GM12892 (cell line): Measurements from ENCODE around the gene LALBA. TPM values are rescaled to one million over a fixed set of nuclear protein-coding genes. Genes with fewer than 3 reads are reported as not detected.
A peak's percentile ranks its signal among the peaks of the same experiment; 100 is the strongest.

Experiments
- DNase-seq: peaks from one replicate; pipeline ENCODE4 v3.0.0; 2011; ENCODE audit not compliant: insufficient read length
- FAIRE-seq: peaks from 2 replicates; lab custom pipeline; 2011; peaks lifted over from hg19 to GRCh38; lab: Jason Lieb, UNC
- POLR2A ChIP-seq: IDR thresholded peaks from 2 replicates; pipeline ENCODE4 v1.6.1; 2011; ENCODE audit warnings: low read depth, low read length, control low read depth
- POLR2AphosphoS5 ChIP-seq: IDR thresholded peaks from 2 replicates; pipeline ENCODE4 v1.6.1; 2011; ENCODE audit warnings: low read depth, low read length, control low read depth
- TAF1 ChIP-seq: IDR thresholded peaks from 2 replicates; pipeline ENCODE4 v1.6.1; 2011; ENCODE audit warnings: low read depth, mild to moderate bottlenecking, control low read depth, low read length, borderline replicate concordance
- polyA plus RNA-seq: library from polyadenylated mRNA; unstranded; fragments of >200 nt; gene quantifications from one replicate; pipeline ENCODE4 v1.2.1, GENCODE V29; 2012; ENCODE audit warnings: missing spikeins, inconsistent platforms; ENCODE audit not compliant: missing spikeins

The LALBA gene
- polyA plus RNA-seq = not detected

GRCh38 chr12:48569946-48570345, at the start of gene LALBA:
Gene LALBA, minus strand, starts transcription at chr12:48570046. Its CDS starts 26 bp downstream, at chr12:48570020.
- no peak for TF ChIP-seq POLR2A
- no peak for TF ChIP-seq POLR2AphosphoS5
- no peak for TF ChIP-seq TAF1
- FAIRE-seq (no peak), DNase-seq (no peak)

DNA sequence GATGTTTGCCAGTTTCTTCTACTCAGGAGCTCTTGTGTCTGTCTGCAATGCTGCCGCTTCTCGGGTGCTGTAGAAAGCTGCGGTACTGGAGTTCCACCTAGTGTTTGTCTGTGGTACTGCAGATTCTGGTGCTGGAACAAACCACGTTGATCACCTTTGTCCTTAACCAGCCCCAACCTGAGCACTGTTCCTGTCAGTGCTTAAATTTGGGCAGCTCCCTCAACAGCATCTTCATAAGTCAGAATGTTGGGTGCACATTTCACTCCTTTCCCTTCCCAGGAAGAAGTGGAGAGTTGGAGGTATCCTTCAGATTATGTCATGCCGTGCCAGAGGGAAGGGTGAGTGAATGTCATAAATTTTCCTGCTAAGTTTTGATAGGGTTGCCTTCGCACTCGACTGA, 48.7 kb upstream of the LALBA start:
- TF ChIP-seq POLR2AphosphoS5 (no peak), POLR2A (no peak), TAF1 (no peak)
- DNase-seq = peak; percentile 33
- FAIRE-seq = peak; percentile 90

- TF ChIP-seq POLR2AphosphoS5 (no peak), POLR2A (no peak)
- no peak for FAIRE-seq
Observed at GRCh38 chr12:48615681-48616080, 45.8 kb upstream of the LALBA start.

DNA sequence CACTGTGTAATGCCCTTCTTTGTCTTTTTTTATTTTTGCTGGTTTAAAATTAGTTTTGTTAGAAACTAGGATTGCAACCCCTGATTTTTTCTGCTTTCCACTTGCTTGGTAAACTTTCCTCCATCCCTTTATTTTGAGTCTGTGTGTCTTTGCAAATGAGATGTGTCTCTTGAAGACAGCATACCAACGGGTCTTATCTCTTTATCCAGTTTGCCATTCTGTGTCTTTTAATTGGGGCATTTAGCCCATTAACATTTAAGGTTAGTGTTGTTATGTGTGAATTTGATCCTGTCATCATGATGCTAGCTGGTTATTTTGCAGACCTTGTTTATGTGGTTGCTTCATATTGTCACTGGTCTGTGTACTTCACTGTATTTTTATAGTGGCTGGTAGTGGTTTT, 43.5 kb upstream of the LALBA start:
- no peak for FAIRE-seq
- TF ChIP-seq TAF1 (no peak), POLR2AphosphoS5 (no peak), POLR2A (no peak)
- no peak for DNase-seq

More at GRCh38 chr12:48615681-48616080, 45.8 kb upstream of the LALBA start:
- DNase-seq = no peak

GRCh38 chr12:48602192-48602989, 32.5 kb upstream of the LALBA start:
- no peak for DNase-seq
- FAIRE-seq = no peak
- TF ChIP-seq TAF1 (no peak), POLR2A (no peak), POLR2AphosphoS5 (no peak)

GRCh38 chr12:48601013-48601756, 31.3 kb upstream of the LALBA start:
- FAIRE-seq = peak; percentile 97
- DNase-seq = no peak
- TF ChIP-seq POLR2AphosphoS5 (no peak), POLR2A (no peak), TAF1 (no peak)

- no peak for TF ChIP-seq POLR2A
- no peak for TF ChIP-seq POLR2AphosphoS5
- no peak for TF ChIP-seq TAF1
- FAIRE-seq (no peak), DNase-seq (no peak)
Observed at GRCh38 chr12:48600552-48600951, 30.7 kb upstream of the LALBA start.

DNA sequence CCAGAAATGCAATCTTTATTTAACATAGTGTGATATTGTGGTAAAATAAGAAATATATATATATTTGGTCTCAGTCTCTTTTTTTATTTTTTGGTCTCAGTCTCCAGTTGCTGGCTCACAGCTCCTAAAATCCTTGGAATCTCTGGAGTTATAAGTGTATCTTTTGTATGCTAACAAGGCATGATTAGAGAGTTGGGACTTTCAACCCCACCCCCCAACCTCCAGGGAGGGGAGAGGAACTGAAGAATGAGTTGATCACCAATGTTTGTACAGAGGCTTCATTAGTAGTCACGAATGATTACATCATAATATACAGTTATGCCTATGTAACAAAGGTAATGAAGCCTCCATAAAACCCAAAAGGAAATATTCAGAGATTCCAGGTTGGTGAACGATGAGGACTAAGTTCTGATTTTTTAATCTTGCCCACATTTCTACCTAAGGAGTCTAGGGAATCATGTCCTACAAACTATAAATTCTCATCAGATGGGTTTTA, 22.8 kb upstream of the LALBA start:
- TF ChIP-seq POLR2AphosphoS5 (no peak), POLR2A (no peak), TAF1 (no peak)
- FAIRE-seq (no peak), DNase-seq (no peak)

GRCh38 chr12:48586361-48586760, 16.5 kb upstream of the LALBA start:
- FAIRE-seq = no peak
- TF ChIP-seq TAF1 (no peak), POLR2A (no peak)
- DNase-seq = no peak

- FAIRE-seq = peak; percentile 5
- no peak for DNase-seq
- TF ChIP-seq POLR2AphosphoS5 (no peak), TAF1 (no peak), POLR2A (no peak)
Observed at GRCh38 chr12:48583728-48584127, 13.9 kb upstream of the LALBA start.

DNA sequence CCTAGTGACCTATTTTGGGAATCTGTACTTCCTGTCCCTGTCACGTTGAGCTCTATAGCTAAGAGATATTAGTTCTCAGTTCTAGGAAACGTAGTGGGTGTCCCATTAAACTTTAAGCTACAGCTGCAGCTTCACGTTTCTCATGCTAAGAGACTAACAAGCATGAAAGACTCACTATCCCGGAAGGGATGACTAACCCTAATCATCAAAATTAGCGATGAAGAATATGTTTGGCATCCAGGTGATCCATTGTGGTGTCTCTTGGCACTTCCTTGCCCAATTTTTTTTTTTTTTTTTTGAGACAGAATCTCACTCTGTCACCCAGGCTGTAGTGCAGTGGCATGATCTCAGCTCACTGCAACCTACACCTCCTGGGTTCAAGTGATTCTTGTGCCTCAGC, 11.0 kb upstream of the LALBA start:
- TF ChIP-seq POLR2AphosphoS5 = no peak
- no peak for TF ChIP-seq TAF1
- TF ChIP-seq POLR2A = no peak
- no peak for FAIRE-seq
- DNase-seq = no peak

GRCh38 chr12:48572326-48572725, 2.5 kb upstream of the LALBA start:
- DNase-seq = no peak
- TF ChIP-seq POLR2AphosphoS5 (no peak), POLR2A (no peak), TAF1 (no peak)
- FAIRE-seq = no peak
